GM12872 (cell line): ENCODE results near the gene ARHGAP10.

Source experiments
- CTCF ChIP-seq: IDR thresholded peaks from 3 replicates; pipeline ENCODE4 v1.5.1; 2011; ENCODE audit warnings: low read depth, mild to moderate bottlenecking, low read length, moderate library complexity; ENCODE audit not compliant: insufficient read depth

Gene ARHGAP10

GRCh38 chr4:147789596-147789995 is 57.7 kb downstream of the ARHGAP10 start:
- TF ChIP-seq CTCF: no peak

GRCh38 chr4:147790412-147790811 is 58.5 kb downstream of the ARHGAP10 start:
- TF ChIP-seq CTCF: no peak

- no peak for TF ChIP-seq CTCF
These were observed 59.5 kb downstream of the ARHGAP10 start for GRCh38 chr4:147791341-147791740.

GRCh38 chr4:147791865-147792264 is 60.0 kb downstream of the ARHGAP10 start:
- TF ChIP-seq CTCF: no peak

GRCh38 chr4:147793569-147794313 is 61.9 kb downstream of the ARHGAP10 start:
- no peak for TF ChIP-seq CTCF

GRCh38 chr4:147794314-147794680 is 62.4 kb downstream of the ARHGAP10 start:
- TF ChIP-seq CTCF: no peak

GRCh38 chr4:147794787-147795413 is 63.0 kb downstream of the ARHGAP10 start:
- TF ChIP-seq CTCF: no peak
